B cell (primary cell): Measurements from ENCODE around the gene CCL11. TPM values are rescaled to one million over a fixed set of nuclear protein-coding genes. Genes with fewer than 3 reads are reported as not detected.

Experiments used
- ATAC-seq: fragments of 200-7000 bp; cut with Tn5 transposase; one replicate; pipeline ENCODE4 v1.10.0; 2021; ENCODE audit warnings: low read depth, mild to moderate bottlenecking, moderate number of reproducible peaks, moderate library complexity
- CTCF ChIA-PET: fragments of 350-600 bp; sonication (Branson Sonifier 250); formaldehyde crosslinking; loops from one replicate; lab custom pipeline; 2021; ENCODE audit warnings: antibody characterized with exemption, inconsistent platforms; lab: Charles Lee
- POLR2A ChIA-PET: fragments of 350-600 bp; sonication (Branson Sonifier 250); formaldehyde crosslinking; loops from one replicate; lab custom pipeline; 2021; ENCODE audit warnings: antibody characterized with exemption; lab: Charles Lee
- DNase-seq: peaks from one replicate; pipeline ENCODE4 v3.0.0; 2013
- H2AFZ ChIP-seq: 2 replicates; pipeline ENCODE4 v1.6.1; 2012; ENCODE audit warnings: mild to moderate bottlenecking, low read depth, low read length; ENCODE audit not compliant: insufficient read depth, poor library complexity, severe bottlenecking
- H3K27ac ChIP-seq, 2 donors: 1 replicate in 1 of 2; 2 replicates in 1 of 2; pipeline ENCODE4 v1.5.1; 2012 to 2013; ENCODE audit warnings: low read length in 2 of 2, mild to moderate bottlenecking in 2 of 2, moderate library complexity in 1 of 2
- H3K27me3 ChIP-seq, 4 experiments: fragments of 200-600 bp in 1 of 4; sonication (generic) in 1 of 4; replicated peaks in 1 of 4; 1 replicate in 2 of 4; 2 replicates in 2 of 4; pipeline versions ENCODE4 v1.6.1 to v1.7.0; 2013 to 2016; ENCODE audit warnings: low read length in 3 of 4, mild to moderate bottlenecking in 2 of 4, mixed read lengths in 1 of 4, moderate library complexity in 1 of 4; ENCODE audit not compliant: insufficient read depth in 4 of 4, control insufficient read depth in 3 of 4; ENCODE audit errors: control extremely low read depth in 1 of 4
- H3K36me3 ChIP-seq, 2 experiments: replicated peaks in 1 of 2; 1 replicate in 1 of 2; 2 replicates in 1 of 2; pipeline versions ENCODE4 v1.6.1 to v1.7.1; 2013; ENCODE audit warnings: low read length in 1 of 2; ENCODE audit not compliant: insufficient read depth in 2 of 2, control insufficient read depth in 1 of 2; ENCODE audit errors: control extremely low read depth in 1 of 2, extremely low read depth in 1 of 2
- H3K4me1 ChIP-seq, 2 donors: fragments of 200-600 bp in 1 of 2; sonication (generic) in 1 of 2; 1 replicate in 1 of 2; 2 replicates in 1 of 2; pipeline versions ENCODE4 v1.5.1 to v1.6.1; 2013 to 2017; ENCODE audit warnings: low read length in 2 of 2; ENCODE audit not compliant: control insufficient read depth in 2 of 2, insufficient read depth in 2 of 2
- H3K4me2 ChIP-seq: replicated peaks from 2 replicates; pipeline ENCODE3; 2012; ENCODE audit warnings: mild to moderate bottlenecking, low read depth, low read length; ENCODE audit not compliant: poor library complexity, severe bottlenecking
- H3K4me3 ChIP-seq, 5 experiments: fragments of 200-600 bp in 1 of 5; sonication (generic) in 1 of 5; 1 replicate in 3 of 5; 2 replicates in 2 of 5; pipeline versions ENCODE4 v1.5.1 to v1.7.0; 2011 to 2016; ENCODE audit warnings: low read length in 4 of 5, mild to moderate bottlenecking in 4 of 5, low read depth in 2 of 5, control low read depth in 1 of 5, moderate library complexity in 1 of 5; ENCODE audit not compliant: insufficient read depth in 1 of 5; ENCODE audit errors: control extremely low read depth in 1 of 5, extremely low read depth in 1 of 5
- H3K79me2 ChIP-seq: fragments of 200-600 bp; sonication (generic); one replicate; pipeline ENCODE4 v1.6.0; 2016; ENCODE audit warnings: low read length; ENCODE audit not compliant: control insufficient read depth, insufficient read depth
- H3K9ac ChIP-seq: fragments of 200-600 bp; sonication (generic); 2 replicates; pipeline ENCODE4 v1.6.1; 2017; ENCODE audit warnings: mild to moderate bottlenecking, low read length, moderate library complexity
- H3K9me3 ChIP-seq, 3 donors: one replicate each; pipeline versions ENCODE4 v1.6.1 to v1.7.1; 2013; ENCODE audit warnings: low read length in 2 of 3; ENCODE audit not compliant: control insufficient read depth in 2 of 3, insufficient read depth in 1 of 3; ENCODE audit errors: control extremely low read depth in 1 of 3
- H4K20me1 ChIP-seq: 2 replicates; pipeline ENCODE4 v1.6.0; 2012; ENCODE audit warnings: mild to moderate bottlenecking, low read length; ENCODE audit not compliant: insufficient read depth, control insufficient read depth, poor library complexity, severe bottlenecking
- H3K27ac Mint-ChIP-seq: one replicate; pipeline ENCODE4 v1.8.0; 2021; ENCODE audit warnings: mixed read lengths
- H3K27me3 Mint-ChIP-seq: one replicate; pipeline ENCODE4 v1.8.0; 2021; ENCODE audit warnings: mixed read lengths
- H3K4me1 Mint-ChIP-seq: one replicate; pipeline ENCODE4 v1.8.0; 2021; ENCODE audit warnings: mixed read lengths
- H3K4me3 Mint-ChIP-seq: one replicate; pipeline ENCODE4 v1.8.0; 2021; ENCODE audit warnings: mixed read lengths
- H3K9me3 Mint-ChIP-seq: one replicate; pipeline ENCODE4 v1.8.0; 2022; ENCODE audit warnings: mixed read lengths; ENCODE audit not compliant: insufficient read depth
- EZH2 ChIP-seq: IDR thresholded peaks from 2 replicates; pipeline ENCODE4 v1.6.1; 2012; ENCODE audit warnings: borderline replicate concordance, low read depth, mild to moderate bottlenecking, moderate library complexity, low read length; ENCODE audit not compliant: insufficient read depth, poor library complexity, severe bottlenecking
- WGBS: methylation state at CpG from one replicate; pipeline ENCODE4 v1.1.5; 2013; ENCODE audit warnings: missing lambda C conversion rate; ENCODE audit not compliant: insufficient coverage; 5-methylcytosine and 5-hydroxymethylcytosine counted together
- intact Hi-C: fragments of 100-400 bp; cut with micrococcal nuclease; formaldehyde crosslinking; loops from one replicate; pipeline ENCODE4 v1.10.0; 2022
- polyA plus RNA-seq: library from polyadenylated mRNA; depleted of rRNA; stranded (reverse); fragments of >200 nt; gene quantifications from 2 replicates; pipeline ENCODE4 v1.2.3, GENCODE V29; 2012
- total RNA-seq, 2 donors: library from RNA; stranded (reverse); fragments of 120-200 nt in 1 of 2; gene quantifications; 1 replicate in 1 of 2; 2 replicates in 1 of 2; pipeline versions ENCODE4 v1.2.3 to v1.2.4, GENCODE V29; 2013 to 2022
- TF ChIP-seq, protein P1 (sequence below): fragments of 200-600 bp; IDR thresholded peaks from one replicate; pipeline ENCODE4 v1.8.0; 2022; ENCODE audit warnings: antibody characterized with exemption, mild to moderate bottlenecking

CCL11 gene
- total and polyA plus RNA-seq, 2 donors (not counting 1 experiment from before 2014, with no cell fraction given), result not detected

DNA sequence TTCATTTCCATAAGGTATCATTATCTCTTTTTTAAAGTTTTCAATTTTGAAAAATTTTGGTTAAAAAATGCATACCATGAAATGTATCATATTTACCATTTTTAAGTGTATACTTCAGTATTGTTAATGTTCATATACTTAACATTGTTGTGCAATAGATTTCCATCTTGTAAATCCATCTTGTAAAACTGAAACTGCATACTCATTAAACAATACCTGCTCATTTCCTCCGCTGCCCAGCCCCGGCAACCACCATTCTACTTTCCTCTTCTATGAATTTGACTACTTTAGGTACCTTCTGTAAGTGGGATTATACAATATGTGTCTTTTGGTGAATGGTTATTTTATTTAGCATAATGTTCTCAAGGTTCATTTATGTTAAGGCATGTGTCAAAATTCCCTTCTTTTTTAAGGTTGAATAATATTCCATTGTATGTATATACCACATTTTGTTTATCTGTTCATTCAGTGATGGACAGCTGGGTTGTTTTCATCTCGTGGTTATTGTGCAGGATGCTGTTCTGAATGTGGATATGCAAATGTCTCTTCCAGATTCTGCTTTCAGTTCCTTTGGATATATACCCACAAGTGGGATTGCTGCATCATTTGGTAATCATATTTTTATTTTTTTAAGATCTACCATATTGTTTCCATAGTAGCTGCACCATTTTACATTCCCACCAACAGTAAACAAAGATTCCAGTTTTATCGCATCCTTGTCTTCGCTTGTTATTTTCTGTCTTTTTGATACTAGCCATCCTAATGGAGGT is 23.8 kb upstream of the CCL11 start:
- Histone ChIP-seq H3K4me3 (no peak overlapping the region), H3K4me1 (no peaks in the 10 kb centered on the region), H4K20me1 (no peaks in the 10 kb centered on the region), H2AFZ (no peak overlapping the region), H3K27ac (no peak overlapping the region), H3K79me2 (no peaks in the 10 kb centered on the region), H3K9ac (no peak overlapping the region), H3K36me3 (no peaks in the 10 kb centered on the region), H3K4me2 (no peak overlapping the region), H3K27me3 (peaks cover 0 to 19% (median 8%) of the 10 kb centered on the region in 4 experiments), H3K9me3 (no peaks in the 10 kb centered on the region)
- WGBS, result no CpG with 5 or more reads among the region's 5 CpGs
- TF ChIP-seq, protein P1, sequence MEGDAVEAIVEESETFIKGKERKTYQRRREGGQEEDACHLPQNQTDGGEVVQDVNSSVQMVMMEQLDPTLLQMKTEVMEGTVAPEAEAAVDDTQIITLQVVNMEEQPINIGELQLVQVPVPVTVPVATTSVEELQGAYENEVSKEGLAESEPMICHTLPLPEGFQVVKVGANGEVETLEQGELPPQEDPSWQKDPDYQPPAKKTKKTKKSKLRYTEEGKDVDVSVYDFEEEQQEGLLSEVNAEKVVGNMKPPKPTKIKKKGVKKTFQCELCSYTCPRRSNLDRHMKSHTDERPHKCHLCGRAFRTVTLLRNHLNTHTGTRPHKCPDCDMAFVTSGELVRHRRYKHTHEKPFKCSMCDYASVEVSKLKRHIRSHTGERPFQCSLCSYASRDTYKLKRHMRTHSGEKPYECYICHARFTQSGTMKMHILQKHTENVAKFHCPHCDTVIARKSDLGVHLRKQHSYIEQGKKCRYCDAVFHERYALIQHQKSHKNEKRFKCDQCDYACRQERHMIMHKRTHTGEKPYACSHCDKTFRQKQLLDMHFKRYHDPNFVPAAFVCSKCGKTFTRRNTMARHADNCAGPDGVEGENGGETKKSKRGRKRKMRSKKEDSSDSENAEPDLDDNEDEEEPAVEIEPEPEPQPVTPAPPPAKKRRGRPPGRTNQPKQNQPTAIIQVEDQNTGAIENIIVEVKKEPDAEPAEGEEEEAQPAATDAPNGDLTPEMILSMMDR, result no peak
- TF ChIP-seq EZH2, result no peak
- H3K27ac Mint-ChIP-seq, result no peak overlapping the region
- H3K27me3 Mint-ChIP-seq, result peaks cover 55% of the 10 kb centered on the region
- CTCF ChIA-PET, result no interaction called here
- no peak overlapping the region for H3K4me3 Mint-ChIP-seq
- POLR2A ChIA-PET, result no interaction called here
- ATAC-seq (no peak), DNase-seq (no peak)
- H3K4me1 Mint-ChIP-seq, result no peaks in the 10 kb centered on the region
- intact Hi-C loops, result no loop called here
- H3K9me3 Mint-ChIP-seq, result no peaks in the 10 kb centered on the region

DNA sequence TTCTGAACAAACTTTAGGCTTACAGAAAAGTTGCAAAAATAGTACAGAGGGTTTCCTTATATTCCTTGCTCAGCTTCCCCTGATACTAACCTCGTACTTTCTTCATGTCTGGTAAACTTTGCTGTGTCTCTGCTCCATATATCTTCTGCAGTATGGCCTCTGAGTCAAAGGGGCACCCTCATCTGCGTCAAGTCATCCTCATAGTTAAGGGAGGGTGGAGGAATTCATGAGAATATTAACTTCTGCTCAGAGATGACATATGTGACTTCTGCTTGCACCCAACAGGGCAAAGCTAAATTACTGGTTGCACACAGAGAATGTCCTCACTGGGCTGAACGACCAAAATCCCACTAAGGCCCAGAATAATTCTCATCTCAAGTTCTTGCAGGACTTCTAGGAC is 19.8 kb upstream of the CCL11 start:
- intact Hi-C loops, result no loop called here
- Histone ChIP-seq H3K27me3 (peaks cover 0 to 8% (median 4%) of the 10 kb centered on the region in 4 experiments), H3K36me3 (no peaks in the 10 kb centered on the region), H3K79me2 (no peaks in the 10 kb centered on the region), H3K9ac (no peak overlapping the region), H3K4me3 (no peak overlapping the region), H3K9me3 (no peaks in the 10 kb centered on the region), H3K4me1 (no peaks in the 10 kb centered on the region), H2AFZ (no peak overlapping the region), H4K20me1 (no peaks in the 10 kb centered on the region), H3K4me2 (no peak overlapping the region), H3K27ac (no peak overlapping the region)
- POLR2A ChIA-PET, result no interaction called here
- DNase-seq, result no peak
- 50% methylated on average over 1 of the region's 3 CpGs for WGBS
- H3K27ac Mint-ChIP-seq, result no peak overlapping the region
- CTCF ChIA-PET, result no interaction called here
- H3K4me3 Mint-ChIP-seq, result no peak overlapping the region
- TF ChIP-seq, protein P1, result no peak
- TF ChIP-seq EZH2, result no peak
- no peaks in the 10 kb centered on the region for H3K9me3 Mint-ChIP-seq
- no peak for ATAC-seq
- peaks cover 55% of the 10 kb centered on the region for H3K27me3 Mint-ChIP-seq
- H3K4me1 Mint-ChIP-seq, result no peaks in the 10 kb centered on the region
